MM.1S (cell line): ENCODE results near the gene HMX2.

ENCODE experiments used
- DNase-seq: peaks from one replicate; pipeline ENCODE4 v3.0.0-alpha.2; 2015
- H2AFZ ChIP-seq: fragments of 300-600 bp; sonication (generic); 2 replicates; pipeline ENCODE4 v1.6.0; 2016; ENCODE audit warnings: antibody characterized with exemption, low read length
- H3F3A ChIP-seq: fragments of 300-600 bp; sonication (generic); 2 replicates; pipeline ENCODE4 v1.6.1; 2016; ENCODE audit warnings: mild to moderate bottlenecking, antibody characterized with exemption, low read length, moderate library complexity, mixed read lengths; ENCODE audit not compliant: insufficient read depth
- H3K27ac ChIP-seq: fragments of 300-600 bp; sonication (generic); 2 replicates; pipeline ENCODE4 v1.5.1; 2016; ENCODE audit warnings: mild to moderate bottlenecking, low read length
- H3K27me3 ChIP-seq: fragments of 300-600 bp; sonication (generic); replicated peaks from 2 replicates; pipeline ENCODE4 v1.6.0; 2016; ENCODE audit warnings: low read length; ENCODE audit not compliant: insufficient read depth
- H3K36me3 ChIP-seq: fragments of 300-600 bp; sonication (generic); replicated peaks from 2 replicates; pipeline ENCODE4 v1.6.1; 2016; ENCODE audit warnings: mild to moderate bottlenecking, low read length, mixed read lengths; ENCODE audit not compliant: insufficient read depth
- H3K4me1 ChIP-seq: fragments of 300-600 bp; sonication (generic); 2 replicates; pipeline ENCODE4 v1.6.1; 2016; ENCODE audit warnings: low read length, mixed read lengths
- H3K4me2 ChIP-seq: fragments of 300-600 bp; sonication (generic); 2 replicates; pipeline ENCODE4 v1.6.0; 2016; ENCODE audit warnings: low read depth, low read length
- H3K4me3 ChIP-seq: fragments of 300-600 bp; sonication (generic); 2 replicates; pipeline ENCODE4 v1.5.1; 2016; ENCODE audit warnings: low read length, mixed read lengths
- H3K79me2 ChIP-seq: fragments of 300-600 bp; sonication (generic); 2 replicates; pipeline ENCODE4 v1.6.1; 2016; ENCODE audit warnings: mixed run types, low read length, mixed read lengths
- H3K9ac ChIP-seq: fragments of 300-600 bp; sonication (generic); 2 replicates; pipeline ENCODE4 v1.6.1; 2016; ENCODE audit warnings: low read length, mixed read lengths
- H3K9me2 ChIP-seq: fragments of 300-600 bp; sonication (generic); replicated peaks from 2 replicates; pipeline ENCODE4 v1.6.1; 2016; ENCODE audit warnings: mild to moderate bottlenecking, low read length, mixed read lengths; ENCODE audit not compliant: insufficient read depth
- H3K9me3 ChIP-seq: fragments of 300-600 bp; sonication (generic); replicated peaks from 2 replicates; pipeline ENCODE4 v1.6.1; 2016; ENCODE audit warnings: mild to moderate bottlenecking, low read length, mixed read lengths; ENCODE audit not compliant: insufficient read depth
- H4K20me1 ChIP-seq: fragments of 300-600 bp; sonication (generic); 2 replicates; pipeline ENCODE4 v1.6.1; 2016; ENCODE audit warnings: mild to moderate bottlenecking, low read length, moderate library complexity, mixed read lengths; ENCODE audit not compliant: insufficient read depth
- EZH2 ChIP-seq: fragments of 300-600 bp; sonication (generic); optimal IDR thresholded peaks from 2 replicates; pipeline ENCODE3; 2017; ENCODE audit warnings: low read depth, mild to moderate bottlenecking, antibody characterized with exemption, low read length, mixed read lengths
- EZH2phosphoT487 ChIP-seq: fragments of 300-600 bp; sonication (generic); IDR thresholded peaks from 2 replicates; pipeline ENCODE4 v1.6.1; 2018; ENCODE audit warnings: antibody characterized with exemption, low read length
- TF ChIP-seq, protein P1 (sequence below): fragments of 300-600 bp; sonication (generic); IDR thresholded peaks from 2 replicates; pipeline ENCODE4 v1.5.1; 2016; ENCODE audit warnings: antibody characterized with exemption, low read length, mixed read lengths

The HMX2 gene

DNA sequence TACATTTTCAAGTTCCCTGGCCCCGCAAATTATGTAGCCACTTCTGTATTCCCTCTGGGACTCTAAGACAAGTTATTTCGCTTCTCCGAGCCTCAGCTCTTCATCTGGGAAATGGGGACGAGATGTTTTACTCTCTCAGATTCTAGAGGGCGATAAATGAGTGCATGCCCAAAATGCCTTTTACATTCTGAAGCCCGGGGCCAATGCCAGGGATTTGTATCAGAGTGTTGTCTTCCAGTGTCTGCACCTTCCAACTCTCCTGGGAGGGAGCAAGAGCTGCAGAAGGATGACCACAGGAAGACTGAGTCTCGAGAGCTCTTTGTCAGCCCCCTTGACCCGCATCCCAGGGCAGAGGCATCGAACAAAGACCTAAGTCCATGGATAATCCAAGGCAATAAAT lies 46.1 kb downstream of the HMX2 start:
- H3K27me3 ChIP-seq, result no peaks in the 10 kb centered on the region
- H3K9ac ChIP-seq, result no peak overlapping the region
- TF ChIP-seq EZH2phosphoT487 (no peak), EZH2 (no peak)
- TF ChIP-seq, protein P1, sequence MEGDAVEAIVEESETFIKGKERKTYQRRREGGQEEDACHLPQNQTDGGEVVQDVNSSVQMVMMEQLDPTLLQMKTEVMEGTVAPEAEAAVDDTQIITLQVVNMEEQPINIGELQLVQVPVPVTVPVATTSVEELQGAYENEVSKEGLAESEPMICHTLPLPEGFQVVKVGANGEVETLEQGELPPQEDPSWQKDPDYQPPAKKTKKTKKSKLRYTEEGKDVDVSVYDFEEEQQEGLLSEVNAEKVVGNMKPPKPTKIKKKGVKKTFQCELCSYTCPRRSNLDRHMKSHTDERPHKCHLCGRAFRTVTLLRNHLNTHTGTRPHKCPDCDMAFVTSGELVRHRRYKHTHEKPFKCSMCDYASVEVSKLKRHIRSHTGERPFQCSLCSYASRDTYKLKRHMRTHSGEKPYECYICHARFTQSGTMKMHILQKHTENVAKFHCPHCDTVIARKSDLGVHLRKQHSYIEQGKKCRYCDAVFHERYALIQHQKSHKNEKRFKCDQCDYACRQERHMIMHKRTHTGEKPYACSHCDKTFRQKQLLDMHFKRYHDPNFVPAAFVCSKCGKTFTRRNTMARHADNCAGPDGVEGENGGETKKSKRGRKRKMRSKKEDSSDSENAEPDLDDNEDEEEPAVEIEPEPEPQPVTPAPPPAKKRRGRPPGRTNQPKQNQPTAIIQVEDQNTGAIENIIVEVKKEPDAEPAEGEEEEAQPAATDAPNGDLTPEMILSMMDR, result no peak

More for the DNA sequence above, 46.1 kb downstream of the HMX2 start:
- Histone ChIP-seq H3F3A (no peaks in the 10 kb centered on the region), H3K9me2 (no peaks in the 10 kb centered on the region), H3K79me2 (no peaks in the 10 kb centered on the region), H2AFZ (no peak overlapping the region), H3K36me3 (no peaks in the 10 kb centered on the region), H3K4me2 (no peak overlapping the region), H3K9me3 (no peaks in the 10 kb centered on the region), H3K27ac (no peak overlapping the region), H3K4me3 (no peak overlapping the region), H4K20me1 (no peaks in the 10 kb centered on the region), H3K4me1 (no peaks in the 10 kb centered on the region)
- DNase-seq, result no peak
